ENCODE measurements around the gene CHGA. TPM values are rescaled to one million over a fixed set of nuclear protein-coding genes. Genes with fewer than 3 reads are reported as not detected.

Gene CHGA
- total RNA-seq, 1 experiment from 2014 or later, result 8.5 TPM

DNA sequence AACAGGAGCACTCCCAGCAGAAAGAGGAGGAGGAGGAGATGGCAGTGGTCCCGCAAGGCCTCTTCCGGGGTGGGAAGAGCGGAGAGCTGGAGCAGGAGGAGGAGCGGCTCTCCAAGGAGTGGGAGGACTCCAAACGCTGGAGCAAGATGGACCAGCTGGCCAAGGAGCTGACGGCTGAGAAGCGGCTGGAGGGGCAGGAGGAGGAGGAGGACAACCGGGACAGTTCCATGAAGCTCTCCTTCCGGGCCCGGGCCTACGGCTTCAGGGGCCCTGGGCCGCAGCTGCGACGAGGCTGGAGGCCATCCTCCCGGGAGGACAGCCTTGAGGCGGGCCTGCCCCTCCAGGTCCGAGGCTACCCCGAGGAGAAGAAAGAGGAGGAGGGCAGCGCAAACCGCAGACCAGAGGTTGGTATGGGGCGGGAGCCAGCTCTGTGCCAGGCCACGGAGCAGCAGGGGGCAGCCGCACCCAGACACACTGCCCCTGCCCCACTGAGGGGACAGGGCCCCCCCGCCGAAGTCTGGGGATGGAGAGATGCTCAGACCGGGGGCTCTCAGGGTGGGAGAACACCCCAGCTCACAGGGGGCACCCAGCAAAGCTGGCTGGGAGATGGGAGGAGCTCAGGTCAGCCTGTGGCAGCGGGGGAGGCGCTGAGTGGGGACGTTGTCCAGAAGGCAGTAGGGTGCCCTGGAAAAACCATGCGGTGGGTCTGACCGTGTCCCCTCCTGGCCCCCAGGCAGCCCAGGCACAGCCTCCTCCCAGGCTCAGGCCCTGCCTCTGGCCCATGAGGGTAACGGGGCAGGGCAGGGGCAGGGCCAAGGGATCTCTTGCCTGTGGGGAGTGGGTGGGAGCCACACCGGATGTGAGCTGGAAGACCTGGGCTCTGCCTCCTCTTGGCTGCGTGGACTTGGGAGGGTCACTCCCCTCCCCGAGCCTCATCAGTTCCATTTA is 9.8 kb downstream of the CHGA start:
- Mint-ChIP-seq H3K4me3 (no peak overlapping the region), H3K9me3 (no peaks in the 10 kb centered on the region), H3K36me3 (no peaks in the 10 kb centered on the region; the same call in 1 of the 2 replicates), H3K4me1 (no peaks in the 10 kb centered on the region), H3K27me3 (ENCODE audit: low read depth) (no peaks in the 10 kb centered on the region), H3K27ac (peak overlapping the region; percentile 41; the same call in 1 of the 2 replicates)
- CTCF ChIA-PET, result interaction anchor here (0.7 to 1.3 kb wide), 6 partner anchors 19 to 274 kb away, joined by 3 to 6 read pairs (median 4); partner anchors contain the start of genes GON7 and UBR7
- POLR2A ChIA-PET, result no interaction called here
- TF ChIP-seq ZNF232 (CRISPR knock-in tag; IDR thresholded peaks at IDR 0.05) (no peak), ZNF263 (CRISPR knock-in tag; IDR thresholded peaks at IDR 0.05; ENCODE audit: low read depth) (peak; percentile 66; the same call in 1 of the 2 replicates)
- DNase-seq (ENCODE audit: low spot score), result no peak
- ATAC-seq, result no peak

GRCh38 chr14:92933481-92933880 is 10.5 kb downstream of the CHGA start:
- POLR2A ChIA-PET, result no interaction called here

DNA sequence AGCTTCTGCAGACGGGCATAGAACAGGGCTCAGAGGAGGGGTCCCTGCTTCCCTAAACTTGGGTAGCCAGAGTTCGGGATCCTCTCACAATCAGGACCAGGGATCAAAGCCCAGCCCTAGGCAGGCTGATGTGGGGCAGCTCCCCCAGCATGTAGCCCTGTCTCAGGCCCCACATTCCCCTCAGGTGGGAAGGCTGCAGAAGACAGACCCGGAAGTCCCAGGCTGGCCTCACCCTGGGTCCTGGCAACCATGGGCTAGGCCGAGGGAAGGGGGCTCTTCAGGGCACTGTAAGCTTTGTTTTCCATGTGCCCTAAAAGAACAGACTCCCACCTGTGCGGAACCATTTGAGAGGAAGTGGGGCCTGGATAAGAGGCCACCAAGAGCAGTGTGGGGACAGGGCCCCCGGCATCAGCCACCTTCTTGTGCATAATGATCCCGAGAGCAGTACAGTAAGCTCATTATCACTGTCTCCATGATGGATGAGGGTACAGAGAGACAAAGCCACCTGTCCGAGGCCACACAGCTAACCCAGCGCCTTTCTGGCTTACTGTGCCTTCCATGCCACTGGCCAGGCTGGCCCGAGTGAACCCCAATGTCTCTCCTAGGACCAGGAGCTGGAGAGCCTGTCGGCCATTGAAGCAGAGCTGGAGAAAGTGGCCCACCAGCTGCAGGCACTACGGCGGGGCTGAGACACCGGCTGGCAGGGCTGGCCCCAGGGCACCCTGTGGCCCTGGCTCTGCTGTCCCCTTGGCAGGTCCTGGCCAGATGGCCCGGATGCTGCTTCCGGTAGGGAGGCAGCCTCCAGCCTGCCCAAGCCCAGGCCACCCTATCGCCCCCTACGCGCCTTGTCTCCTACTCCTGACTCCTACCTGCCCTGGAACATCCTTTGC is 11.5 kb downstream of the CHGA start:
- TF ChIP-seq, protein P1, sequence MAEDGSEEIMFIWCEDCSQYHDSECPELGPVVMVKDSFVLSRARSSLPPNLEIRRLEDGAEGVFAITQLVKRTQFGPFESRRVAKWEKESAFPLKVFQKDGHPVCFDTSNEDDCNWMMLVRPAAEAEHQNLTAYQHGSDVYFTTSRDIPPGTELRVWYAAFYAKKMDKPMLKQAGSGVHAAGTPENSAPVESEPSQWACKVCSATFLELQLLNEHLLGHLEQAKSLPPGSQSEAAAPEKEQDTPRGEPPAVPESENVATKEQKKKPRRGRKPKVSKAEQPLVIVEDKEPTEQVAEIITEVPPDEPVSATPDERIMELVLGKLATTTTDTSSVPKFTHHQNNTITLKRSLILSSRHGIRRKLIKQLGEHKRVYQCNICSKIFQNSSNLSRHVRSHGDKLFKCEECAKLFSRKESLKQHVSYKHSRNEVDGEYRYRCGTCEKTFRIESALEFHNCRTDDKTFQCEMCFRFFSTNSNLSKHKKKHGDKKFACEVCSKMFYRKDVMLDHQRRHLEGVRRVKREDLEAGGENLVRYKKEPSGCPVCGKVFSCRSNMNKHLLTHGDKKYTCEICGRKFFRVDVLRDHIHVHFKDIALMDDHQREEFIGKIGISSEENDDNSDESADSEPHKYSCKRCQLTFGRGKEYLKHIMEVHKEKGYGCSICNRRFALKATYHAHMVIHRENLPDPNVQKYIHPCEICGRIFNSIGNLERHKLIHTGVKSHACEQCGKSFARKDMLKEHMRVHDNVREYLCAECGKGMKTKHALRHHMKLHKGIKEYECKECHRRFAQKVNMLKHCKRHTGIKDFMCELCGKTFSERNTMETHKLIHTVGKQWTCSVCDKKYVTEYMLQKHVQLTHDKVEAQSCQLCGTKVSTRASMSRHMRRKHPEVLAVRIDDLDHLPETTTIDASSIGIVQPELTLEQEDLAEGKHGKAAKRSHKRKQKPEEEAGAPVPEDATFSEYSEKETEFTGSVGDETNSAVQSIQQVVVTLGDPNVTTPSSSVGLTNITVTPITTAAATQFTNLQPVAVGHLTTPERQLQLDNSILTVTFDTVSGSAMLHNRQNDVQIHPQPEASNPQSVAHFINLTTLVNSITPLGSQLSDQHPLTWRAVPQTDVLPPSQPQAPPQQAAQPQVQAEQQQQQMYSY (CRISPR knock-in tag; IDR thresholded peaks at IDR 0.05), result no peak
- no peak for TF ChIP-seq NR1H2 (CRISPR knock-in tag; IDR thresholded peaks at IDR 0.05)
- TF ChIP-seq, protein P2, sequence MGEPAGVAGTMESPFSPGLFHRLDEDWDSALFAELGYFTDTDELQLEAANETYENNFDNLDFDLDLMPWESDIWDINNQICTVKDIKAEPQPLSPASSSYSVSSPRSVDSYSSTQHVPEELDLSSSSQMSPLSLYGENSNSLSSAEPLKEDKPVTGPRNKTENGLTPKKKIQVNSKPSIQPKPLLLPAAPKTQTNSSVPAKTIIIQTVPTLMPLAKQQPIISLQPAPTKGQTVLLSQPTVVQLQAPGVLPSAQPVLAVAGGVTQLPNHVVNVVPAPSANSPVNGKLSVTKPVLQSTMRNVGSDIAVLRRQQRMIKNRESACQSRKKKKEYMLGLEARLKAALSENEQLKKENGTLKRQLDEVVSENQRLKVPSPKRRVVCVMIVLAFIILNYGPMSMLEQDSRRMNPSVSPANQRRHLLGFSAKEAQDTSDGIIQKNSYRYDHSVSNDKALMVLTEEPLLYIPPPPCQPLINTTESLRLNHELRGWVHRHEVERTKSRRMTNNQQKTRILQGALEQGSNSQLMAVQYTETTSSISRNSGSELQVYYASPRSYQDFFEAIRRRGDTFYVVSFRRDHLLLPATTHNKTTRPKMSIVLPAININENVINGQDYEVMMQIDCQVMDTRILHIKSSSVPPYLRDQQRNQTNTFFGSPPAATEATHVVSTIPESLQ (CRISPR knock-in tag; IDR thresholded peaks at IDR 0.05), result no peak
- no peak for TF ChIP-seq FOXP4 (CRISPR knock-in tag; IDR thresholded peaks at IDR 0.05)
- no peak for TF ChIP-seq GABPB1 (CRISPR knock-in tag; IDR thresholded peaks at IDR 0.05)
- no peak for TF ChIP-seq TCF7 (CRISPR knock-in tag; IDR thresholded peaks at IDR 0.05; ENCODE audit: low read depth)
- no peak for TF ChIP-seq NFATC4 (CRISPR knock-in tag; IDR thresholded peaks at IDR 0.05)
- CTCF ChIA-PET, result interaction anchor here (0.8 to 1.1 kb wide), 4 partner anchors 18 to 285 kb away, joined by 3 to 4 read pairs (median 4); partner anchors contain the start of genes GON7 and UBR7
- POLR2A ChIA-PET, result no interaction called here
- DNase-seq (ENCODE audit: low spot score), result no peak
- Mint-ChIP-seq H3K4me3 (no peak overlapping the region), H3K36me3 (no peaks in the 10 kb centered on the region; the same call in 1 of the 2 replicates), H3K9me3 (no peaks in the 10 kb centered on the region), H3K27me3 (ENCODE audit: low read depth) (no peaks in the 10 kb centered on the region), H3K4me1 (no peaks in the 10 kb centered on the region), H3K27ac (no peak overlapping the region; the same call in 1 of the 2 replicates)
- 0 out of 2 replicates have a peak, but pooled peaks have one; percentile 10 for ATAC-seq

More at GRCh38 chr14:92933481-92933880, 10.5 kb downstream of the CHGA start:
- CTCF ChIA-PET, result interaction anchor here (0.7 to 1.0 kb wide), 4 partner anchors 35 to 285 kb away, joined by 3 to 5 read pairs (median 4); partner anchors contain the start of genes GON7 and UBR7
- no peak for DNase-seq (ENCODE audit: low spot score)
- no peak for ATAC-seq
- TF ChIP-seq, protein P3, sequence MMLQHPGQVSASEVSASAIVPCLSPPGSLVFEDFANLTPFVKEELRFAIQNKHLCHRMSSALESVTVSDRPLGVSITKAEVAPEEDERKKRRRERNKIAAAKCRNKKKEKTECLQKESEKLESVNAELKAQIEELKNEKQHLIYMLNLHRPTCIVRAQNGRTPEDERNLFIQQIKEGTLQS (CRISPR knock-in tag; conservative IDR thresholded peaks at IDR 0.05), result no peak
- TF ChIP-seq NFE2L1 (CRISPR knock-in tag; IDR thresholded peaks at IDR 0.05) (no peak), GRHL2 (CRISPR knock-in tag; IDR thresholded peaks at IDR 0.05; ENCODE audit: insufficient replicate concordance, severe bottlenecking) (no peak), HMGA2 (CRISPR knock-in tag; IDR thresholded peaks at IDR 0.05) (no peak)
- H3K9me3 Mint-ChIP-seq, result no peaks in the 10 kb centered on the region
- no peaks in the 10 kb centered on the region for H3K4me1 Mint-ChIP-seq
- H3K4me3 Mint-ChIP-seq, result no peak overlapping the region
- H3K36me3 Mint-ChIP-seq, result no peaks in the 10 kb centered on the region; the same call in 1 of the 2 replicates
- H3K27me3 Mint-ChIP-seq (ENCODE audit: low read depth), result no peaks in the 10 kb centered on the region
- 0 out of 2 replicates have a peak overlapping the region, but pooled peaks have one; percentile 15 for H3K27ac Mint-ChIP-seq
